Measurements from ENCODE around the gene GALNT18.

- TF ChIP-seq, protein P1, sequence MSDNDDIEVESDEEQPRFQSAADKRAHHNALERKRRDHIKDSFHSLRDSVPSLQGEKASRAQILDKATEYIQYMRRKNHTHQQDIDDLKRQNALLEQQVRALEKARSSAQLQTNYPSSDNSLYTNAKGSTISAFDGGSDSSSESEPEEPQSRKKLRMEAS (IDR thresholded peaks at IDR 0.05), result no peak
- TF ChIP-seq, protein P2, sequence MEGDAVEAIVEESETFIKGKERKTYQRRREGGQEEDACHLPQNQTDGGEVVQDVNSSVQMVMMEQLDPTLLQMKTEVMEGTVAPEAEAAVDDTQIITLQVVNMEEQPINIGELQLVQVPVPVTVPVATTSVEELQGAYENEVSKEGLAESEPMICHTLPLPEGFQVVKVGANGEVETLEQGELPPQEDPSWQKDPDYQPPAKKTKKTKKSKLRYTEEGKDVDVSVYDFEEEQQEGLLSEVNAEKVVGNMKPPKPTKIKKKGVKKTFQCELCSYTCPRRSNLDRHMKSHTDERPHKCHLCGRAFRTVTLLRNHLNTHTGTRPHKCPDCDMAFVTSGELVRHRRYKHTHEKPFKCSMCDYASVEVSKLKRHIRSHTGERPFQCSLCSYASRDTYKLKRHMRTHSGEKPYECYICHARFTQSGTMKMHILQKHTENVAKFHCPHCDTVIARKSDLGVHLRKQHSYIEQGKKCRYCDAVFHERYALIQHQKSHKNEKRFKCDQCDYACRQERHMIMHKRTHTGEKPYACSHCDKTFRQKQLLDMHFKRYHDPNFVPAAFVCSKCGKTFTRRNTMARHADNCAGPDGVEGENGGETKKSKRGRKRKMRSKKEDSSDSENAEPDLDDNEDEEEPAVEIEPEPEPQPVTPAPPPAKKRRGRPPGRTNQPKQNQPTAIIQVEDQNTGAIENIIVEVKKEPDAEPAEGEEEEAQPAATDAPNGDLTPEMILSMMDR (IDR thresholded peaks at IDR 0.05; ENCODE audit: low read depth, low read length, missing input control), result no peak
- TF ChIP-seq TAF1 (conservative IDR thresholded peaks at IDR 0.05), result no peak
- no peak for TF ChIP-seq RXRA (IDR thresholded peaks at IDR 0.05)
- TF ChIP-seq SP1 (IDR thresholded peaks at IDR 0.05), result no peak
- TF ChIP-seq YY1 (IDR thresholded peaks at IDR 0.05), result no peak
- TF ChIP-seq, protein P3, sequence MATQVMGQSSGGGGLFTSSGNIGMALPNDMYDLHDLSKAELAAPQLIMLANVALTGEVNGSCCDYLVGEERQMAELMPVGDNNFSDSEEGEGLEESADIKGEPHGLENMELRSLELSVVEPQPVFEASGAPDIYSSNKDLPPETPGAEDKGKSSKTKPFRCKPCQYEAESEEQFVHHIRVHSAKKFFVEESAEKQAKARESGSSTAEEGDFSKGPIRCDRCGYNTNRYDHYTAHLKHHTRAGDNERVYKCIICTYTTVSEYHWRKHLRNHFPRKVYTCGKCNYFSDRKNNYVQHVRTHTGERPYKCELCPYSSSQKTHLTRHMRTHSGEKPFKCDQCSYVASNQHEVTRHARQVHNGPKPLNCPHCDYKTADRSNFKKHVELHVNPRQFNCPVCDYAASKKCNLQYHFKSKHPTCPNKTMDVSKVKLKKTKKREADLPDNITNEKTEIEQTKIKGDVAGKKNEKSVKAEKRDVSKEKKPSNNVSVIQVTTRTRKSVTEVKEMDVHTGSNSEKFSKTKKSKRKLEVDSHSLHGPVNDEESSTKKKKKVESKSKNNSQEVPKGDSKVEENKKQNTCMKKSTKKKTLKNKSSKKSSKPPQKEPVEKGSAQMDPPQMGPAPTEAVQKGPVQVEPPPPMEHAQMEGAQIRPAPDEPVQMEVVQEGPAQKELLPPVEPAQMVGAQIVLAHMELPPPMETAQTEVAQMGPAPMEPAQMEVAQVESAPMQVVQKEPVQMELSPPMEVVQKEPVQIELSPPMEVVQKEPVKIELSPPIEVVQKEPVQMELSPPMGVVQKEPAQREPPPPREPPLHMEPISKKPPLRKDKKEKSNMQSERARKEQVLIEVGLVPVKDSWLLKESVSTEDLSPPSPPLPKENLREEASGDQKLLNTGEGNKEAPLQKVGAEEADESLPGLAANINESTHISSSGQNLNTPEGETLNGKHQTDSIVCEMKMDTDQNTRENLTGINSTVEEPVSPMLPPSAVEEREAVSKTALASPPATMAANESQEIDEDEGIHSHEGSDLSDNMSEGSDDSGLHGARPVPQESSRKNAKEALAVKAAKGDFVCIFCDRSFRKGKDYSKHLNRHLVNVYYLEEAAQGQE (IDR thresholded peaks at IDR 0.05), result no peak
- TF ChIP-seq ZBTB33 (IDR thresholded peaks at IDR 0.05), result no peak
- TF ChIP-seq ATF3 (IDR thresholded peaks at IDR 0.05), result no peak
- no peak for TF ChIP-seq GABPA (IDR thresholded peaks at IDR 0.05 in 1 of 2, conservative IDR thresholded peaks at IDR 0.05 in 1 of 2)
- no peak for TF ChIP-seq JUND (IDR thresholded peaks at IDR 0.05)
- no peak for TF ChIP-seq FOXA1 (IDR thresholded peaks at IDR 0.05)
- no peak for TF ChIP-seq RAD21 (IDR thresholded peaks at IDR 0.05)
Observed at GRCh38 chr11:11496879-11497278, 124.9 kb downstream of the GALNT18 start.

Data from liver (tissue), 3 donors.